AG04450 (cell line): ENCODE measurements around the gene TRIM31. TPM values are rescaled to one million over a fixed set of nuclear protein-coding genes. Genes with fewer than 3 reads are reported as not detected.

ENCODE experiments used
- CTCF ChIA-PET: fragments of 300-600, 350-600 bp; formaldehyde crosslinking; extraction: SDS; loops from one replicate; lab custom pipeline; 2022; ENCODE audit warnings: antibody characterized with exemption, inconsistent platforms; lab: Charles Lee
- POLR2A ChIA-PET: fragments of 350-600 bp; formaldehyde crosslinking; extraction: SDS; loops from one replicate; lab custom pipeline; 2021; ENCODE audit warnings: antibody characterized with exemption, inconsistent platforms; lab: Yijun Ruan, JAX
- DNase-seq: peaks from one replicate; pipeline ENCODE4 v3.0.0-alpha.2; 2011; ENCODE audit warnings: low read depth, low spot score
- H3K27ac ChIP-seq: one replicate; pipeline ENCODE4 v1.5.1; 2012; ENCODE audit warnings: low read depth, low read length, control low read depth
- H3K27me3 ChIP-seq: one replicate; pipeline ENCODE4 v1.6.0; 2012; ENCODE audit warnings: low read length; ENCODE audit not compliant: control insufficient read depth, insufficient read depth
- H3K4me3 ChIP-seq: 2 replicates; pipeline ENCODE4 v1.5.1; 2011; ENCODE audit warnings: mild to moderate bottlenecking, low read depth, low read length, control low read depth
- H3K9me3 ChIP-seq: 2 replicates; pipeline ENCODE4 v1.5.1; 2012; ENCODE audit warnings: low read length; ENCODE audit not compliant: control insufficient read depth, insufficient read depth
- polyA plus RNA-seq: library from polyadenylated mRNA; depleted of rRNA; stranded (reverse); fragments of >200 nt; gene quantifications from 2 replicates; pipeline ENCODE4 v1.2.3, GENCODE V29; 2011
- TF ChIP-seq, protein P1 (sequence below): IDR thresholded peaks from 2 replicates; pipeline ENCODE4 v1.5.1; 2011; ENCODE audit warnings: low read depth, low read length, control low read depth, inconsistent platforms

The TRIM31 gene
- polyA plus RNA-seq, 1 experiment, result not detected

- TF ChIP-seq, protein P1, sequence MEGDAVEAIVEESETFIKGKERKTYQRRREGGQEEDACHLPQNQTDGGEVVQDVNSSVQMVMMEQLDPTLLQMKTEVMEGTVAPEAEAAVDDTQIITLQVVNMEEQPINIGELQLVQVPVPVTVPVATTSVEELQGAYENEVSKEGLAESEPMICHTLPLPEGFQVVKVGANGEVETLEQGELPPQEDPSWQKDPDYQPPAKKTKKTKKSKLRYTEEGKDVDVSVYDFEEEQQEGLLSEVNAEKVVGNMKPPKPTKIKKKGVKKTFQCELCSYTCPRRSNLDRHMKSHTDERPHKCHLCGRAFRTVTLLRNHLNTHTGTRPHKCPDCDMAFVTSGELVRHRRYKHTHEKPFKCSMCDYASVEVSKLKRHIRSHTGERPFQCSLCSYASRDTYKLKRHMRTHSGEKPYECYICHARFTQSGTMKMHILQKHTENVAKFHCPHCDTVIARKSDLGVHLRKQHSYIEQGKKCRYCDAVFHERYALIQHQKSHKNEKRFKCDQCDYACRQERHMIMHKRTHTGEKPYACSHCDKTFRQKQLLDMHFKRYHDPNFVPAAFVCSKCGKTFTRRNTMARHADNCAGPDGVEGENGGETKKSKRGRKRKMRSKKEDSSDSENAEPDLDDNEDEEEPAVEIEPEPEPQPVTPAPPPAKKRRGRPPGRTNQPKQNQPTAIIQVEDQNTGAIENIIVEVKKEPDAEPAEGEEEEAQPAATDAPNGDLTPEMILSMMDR, result no peak
- ChIA-PET POLR2A (no interaction called here), CTCF (interaction anchor here (2.4 to 2.6 kb wide), 2 partner anchors 11 to 38 kb away, joined by 9 to 19 read pairs; no protein-coding TSS in a partner anchor)
- DNase-seq, result no peak
- H3K9me3 ChIP-seq, result no peaks in the 10 kb centered on the region
- peaks cover 29% of the 10 kb centered on the region for H3K27me3 ChIP-seq
- no peak overlapping the region for H3K4me3 ChIP-seq
- H3K27ac ChIP-seq, result no peak overlapping the region
These were observed 19.9 kb downstream of the TRIM31 start for GRCh38 chr6:30092852-30093543.

DNA sequence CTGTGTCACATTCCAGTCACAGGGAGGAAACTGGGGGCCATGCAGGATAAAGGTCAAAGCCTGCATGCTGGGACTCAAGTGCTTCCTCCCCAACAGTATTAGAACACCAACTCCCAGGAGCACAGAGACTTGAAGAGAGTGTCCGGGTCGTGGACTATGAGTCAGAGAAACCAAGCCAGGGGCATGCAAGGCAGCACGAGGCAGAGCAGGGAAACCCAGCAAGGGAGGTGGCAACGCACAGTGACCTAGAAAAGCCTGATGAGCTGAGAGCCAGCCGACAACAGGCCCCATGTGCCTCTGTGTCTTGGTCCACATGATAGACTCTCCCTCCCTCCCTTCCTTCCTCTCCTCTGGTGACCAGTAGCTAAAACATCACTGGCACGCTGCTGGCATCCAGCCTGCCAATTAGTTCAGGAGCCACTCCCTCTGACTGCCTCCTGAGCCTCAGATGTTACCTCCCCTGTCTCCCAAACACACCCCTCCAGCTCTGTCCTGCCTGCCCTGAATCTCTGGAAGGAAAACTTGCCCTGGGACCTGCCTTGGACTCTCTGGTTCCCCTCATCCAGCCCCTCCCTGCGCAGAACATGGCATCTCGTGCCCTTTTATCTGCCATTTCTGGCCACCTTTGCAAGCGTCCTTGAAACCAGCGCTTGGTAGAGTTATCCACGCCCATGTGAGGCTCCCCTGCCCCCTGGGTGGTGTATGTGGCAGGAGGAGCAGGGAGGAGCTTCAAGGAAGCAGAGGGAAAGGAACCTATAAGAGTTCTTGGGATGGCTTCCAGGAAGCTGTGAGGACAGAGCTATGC lies 21.1 kb downstream of the TRIM31 start:
- ChIA-PET CTCF (interaction anchor here (1.0 to 2.7 kb wide), 3 partner anchors 10 to 39 kb away, joined by 3 to 6 read pairs (median 5); no protein-coding TSS in a partner anchor), POLR2A (no interaction called here)
- Histone ChIP-seq H3K27ac (no peak overlapping the region), H3K4me3 (no peak overlapping the region), H3K27me3 (peaks cover 23% of the 10 kb centered on the region), H3K9me3 (no peaks in the 10 kb centered on the region)
- TF ChIP-seq, protein P1, result no peak
- DNase-seq, result peak; percentile 15

DNA sequence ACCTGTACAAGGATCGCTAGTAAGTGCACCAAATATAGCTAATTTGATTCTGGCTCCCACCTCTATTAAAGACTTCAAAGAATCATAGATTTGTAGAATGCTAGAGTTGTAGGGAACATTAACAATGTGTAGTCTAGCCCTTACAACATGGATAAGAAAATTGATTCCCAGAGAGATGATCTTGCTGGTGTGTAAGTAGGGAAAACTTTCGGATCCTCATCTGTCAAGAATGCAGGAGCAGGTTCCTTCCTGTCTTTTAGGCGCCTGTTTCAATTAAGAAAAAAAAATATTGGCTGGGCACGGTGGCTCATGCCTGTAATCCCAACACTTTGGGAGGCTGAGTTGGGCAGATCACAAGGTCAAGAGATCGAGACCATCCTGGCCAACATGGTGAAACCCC lies 25.0 kb downstream of the TRIM31 start:
- DNase-seq, result no peak
- Histone ChIP-seq H3K4me3 (no peak overlapping the region), H3K27me3 (peaks cover 10% of the 10 kb centered on the region), H3K27ac (no peak overlapping the region), H3K9me3 (no peaks in the 10 kb centered on the region)
- ChIA-PET CTCF (interaction anchor here (1.6 kb wide), 1 partner anchor 16 kb away, joined by 3 read pairs; no protein-coding TSS in a partner anchor), POLR2A (no interaction called here)
- TF ChIP-seq, protein P1, result no peak

DNA sequence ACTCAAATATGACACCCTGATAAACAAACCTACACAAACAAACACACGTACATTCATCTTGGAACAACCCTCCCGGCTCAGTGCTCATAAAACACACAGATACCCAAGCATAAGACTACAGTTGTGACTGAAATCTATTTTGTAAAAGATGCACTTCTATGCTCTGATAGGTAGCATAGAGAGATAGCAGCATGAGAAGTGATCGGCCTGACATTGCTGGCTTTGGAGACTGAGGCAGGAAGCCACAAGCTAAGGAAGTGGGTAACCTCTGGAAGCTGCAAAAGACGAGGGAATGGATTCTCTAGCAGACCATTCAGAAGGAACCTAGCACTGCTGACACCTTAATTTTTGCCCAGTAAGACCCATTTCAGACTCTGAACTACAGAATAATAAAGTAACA lies 35.7 kb downstream of the TRIM31 start:
- DNase-seq, result no peak
- peaks cover 70% of the 10 kb centered on the region for H3K27me3 ChIP-seq
- no peak overlapping the region for H3K4me3 ChIP-seq
- ChIA-PET POLR2A (no interaction called here), CTCF (interaction anchor here (1.0 kb wide), 1 partner anchor 54 kb away, joined by 3 read pairs; no protein-coding TSS in a partner anchor)
- H3K27ac ChIP-seq, result no peak overlapping the region
- TF ChIP-seq, protein P1, result no peak
- H3K9me3 ChIP-seq, result no peaks in the 10 kb centered on the region; the same call in 1 of the 2 replicates
